Measurements from ENCODE around the gene ZFR2. TPM values are rescaled to one million over a fixed set of nuclear protein-coding genes. Genes with fewer than 3 reads are reported as not detected.

ZFR2 gene
- total RNA-seq, 1 donor from 2014 or later = not detected

DNA sequence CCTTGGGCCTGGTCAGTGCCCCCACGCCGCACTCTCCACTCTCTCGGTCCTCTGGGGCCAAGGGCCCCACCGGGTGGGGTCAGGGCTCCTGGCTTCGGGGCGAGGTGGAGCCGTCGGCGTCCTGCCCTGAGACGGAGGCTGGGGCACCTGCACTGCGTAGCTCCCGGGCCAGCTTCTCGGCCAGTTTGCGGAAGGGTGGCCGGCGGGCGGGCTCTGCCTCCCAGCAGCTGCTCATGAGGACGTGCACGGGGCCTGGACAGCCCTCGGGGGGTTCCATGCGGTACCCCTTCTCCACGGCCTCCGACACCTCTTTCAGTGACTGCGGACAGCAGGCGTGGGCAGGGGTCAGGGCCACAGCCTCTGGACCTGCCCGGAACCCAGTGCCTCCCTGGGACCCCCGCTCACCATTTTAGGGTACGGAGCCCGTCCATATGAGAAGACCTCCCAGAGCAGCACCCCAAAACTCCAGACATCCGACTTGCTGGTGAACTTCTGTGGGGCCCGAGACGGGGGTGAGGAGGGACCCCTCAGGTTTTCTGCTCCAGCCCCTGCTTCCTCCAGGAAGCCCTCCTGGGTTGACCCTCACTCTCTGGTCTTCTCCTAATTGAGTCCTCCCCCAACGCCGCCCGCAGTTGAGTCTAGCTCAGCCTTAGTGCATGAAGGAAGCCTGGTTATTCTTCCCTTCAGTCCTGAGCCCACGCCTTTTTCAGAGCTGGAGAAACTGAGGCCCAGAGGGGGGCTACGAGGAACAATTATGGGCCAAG is 90.6 kb downstream of the ZFR2 start:
- TF ChIP-seq POLR2AphosphoS5 (IDR thresholded peaks at IDR 0.05; ENCODE audit: insufficient read depth in 1 of 2, low read depth in 1 of 2) = no peak
- TF ChIP-seq, protein P1, sequence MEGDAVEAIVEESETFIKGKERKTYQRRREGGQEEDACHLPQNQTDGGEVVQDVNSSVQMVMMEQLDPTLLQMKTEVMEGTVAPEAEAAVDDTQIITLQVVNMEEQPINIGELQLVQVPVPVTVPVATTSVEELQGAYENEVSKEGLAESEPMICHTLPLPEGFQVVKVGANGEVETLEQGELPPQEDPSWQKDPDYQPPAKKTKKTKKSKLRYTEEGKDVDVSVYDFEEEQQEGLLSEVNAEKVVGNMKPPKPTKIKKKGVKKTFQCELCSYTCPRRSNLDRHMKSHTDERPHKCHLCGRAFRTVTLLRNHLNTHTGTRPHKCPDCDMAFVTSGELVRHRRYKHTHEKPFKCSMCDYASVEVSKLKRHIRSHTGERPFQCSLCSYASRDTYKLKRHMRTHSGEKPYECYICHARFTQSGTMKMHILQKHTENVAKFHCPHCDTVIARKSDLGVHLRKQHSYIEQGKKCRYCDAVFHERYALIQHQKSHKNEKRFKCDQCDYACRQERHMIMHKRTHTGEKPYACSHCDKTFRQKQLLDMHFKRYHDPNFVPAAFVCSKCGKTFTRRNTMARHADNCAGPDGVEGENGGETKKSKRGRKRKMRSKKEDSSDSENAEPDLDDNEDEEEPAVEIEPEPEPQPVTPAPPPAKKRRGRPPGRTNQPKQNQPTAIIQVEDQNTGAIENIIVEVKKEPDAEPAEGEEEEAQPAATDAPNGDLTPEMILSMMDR (IDR thresholded peaks at IDR 0.05) = no peak
- TF ChIP-seq POLR2A (IDR thresholded peaks at IDR 0.05) = no peak
- H3K4me3 ChIP-seq = no peak overlapping the region
- no peaks in the 10 kb centered on the region for H3K36me3 ChIP-seq
- intact Hi-C loops (cut with DNase I) = no loop called here
- H3K27ac ChIP-seq = no peak overlapping the region
- H3K27me3 ChIP-seq = no peaks in the 10 kb centered on the region
- H3K9me3 ChIP-seq = peaks cover 10% of the 10 kb centered on the region
- DNase-seq (ENCODE audit: extremely low spot score in 2 of 2) = peak in 1 of 2 donors; percentile 82
- H3K4me1 ChIP-seq = no peaks in the 10 kb centered on the region

DNA sequence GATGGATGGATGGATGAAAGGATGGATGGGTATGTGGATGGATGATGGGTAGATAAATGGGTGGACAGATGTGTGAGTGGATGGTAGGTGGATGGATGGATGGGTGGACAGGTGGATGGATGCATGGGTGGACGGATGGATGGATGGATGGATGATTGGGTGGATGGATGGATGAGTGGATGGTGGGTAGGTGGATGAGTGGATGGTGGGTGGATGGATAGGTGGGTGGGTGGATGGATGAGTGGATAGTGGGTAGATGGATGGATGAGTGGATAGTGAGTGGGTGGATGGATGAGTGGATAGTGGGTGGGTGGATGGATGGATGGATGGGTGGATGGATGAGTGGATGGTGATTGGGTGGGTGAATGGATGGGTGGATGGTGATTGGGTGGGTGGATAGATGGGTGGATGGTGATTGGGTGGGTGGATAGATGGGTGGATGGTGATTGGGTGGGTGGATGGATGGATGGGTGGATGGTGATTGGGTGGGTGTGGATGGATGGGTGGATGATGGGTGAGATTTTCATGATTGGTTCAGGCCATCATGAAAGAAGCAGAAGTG is 92.3 kb downstream of the ZFR2 start:
- Histone ChIP-seq H3K36me3 (no peaks in the 10 kb centered on the region), H3K4me1 (no peaks in the 10 kb centered on the region), H3K4me3 (no peak overlapping the region), H3K27me3 (no peaks in the 10 kb centered on the region), H3K27ac (no peak overlapping the region), H3K9me3 (peaks cover 4% of the 10 kb centered on the region)
- TF ChIP-seq, protein P1 (IDR thresholded peaks at IDR 0.05) = no peak
- no peak for TF ChIP-seq POLR2A (IDR thresholded peaks at IDR 0.05)
- no peak for TF ChIP-seq POLR2AphosphoS5 (IDR thresholded peaks at IDR 0.05; ENCODE audit: insufficient read depth in 1 of 2, low read depth in 1 of 2)
- intact Hi-C loops (cut with DNase I) = no loop called here
- DNase-seq (ENCODE audit: extremely low spot score in 2 of 2) = no peak

DNA sequence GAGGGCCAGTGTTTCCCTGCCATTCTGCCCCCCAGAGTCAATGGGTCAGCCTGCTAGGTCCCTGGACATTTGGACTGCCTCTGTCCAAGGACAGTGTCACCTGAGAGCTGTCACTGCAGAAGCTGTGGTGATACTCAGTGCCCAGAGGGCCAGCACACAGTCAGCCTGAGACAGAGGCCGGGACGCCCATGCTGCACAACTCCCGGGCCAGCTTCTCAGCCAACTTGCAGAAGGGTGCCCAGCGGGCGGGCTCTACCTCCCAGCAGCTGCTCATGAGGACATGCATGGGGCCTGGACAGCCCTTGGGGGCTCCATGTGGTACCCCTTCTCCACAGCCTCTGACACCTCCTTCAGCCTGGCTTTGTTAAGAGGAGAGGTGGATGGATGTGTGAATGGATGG is 93.0 kb downstream of the ZFR2 start:
- Histone ChIP-seq H3K27ac (no peak overlapping the region), H3K4me3 (no peak overlapping the region), H3K27me3 (no peaks in the 10 kb centered on the region), H3K4me1 (no peaks in the 10 kb centered on the region), H3K36me3 (no peaks in the 10 kb centered on the region), H3K9me3 (no peaks in the 10 kb centered on the region)
- intact Hi-C loops (cut with DNase I) = no loop called here
- DNase-seq (ENCODE audit: extremely low spot score in 2 of 2) = no peak
- TF ChIP-seq POLR2A (IDR thresholded peaks at IDR 0.05) (no peak), POLR2AphosphoS5 (IDR thresholded peaks at IDR 0.05; ENCODE audit: insufficient read depth in 1 of 2, low read depth in 1 of 2) (no peak)
- TF ChIP-seq, protein P1 (IDR thresholded peaks at IDR 0.05) = no peak

DNA sequence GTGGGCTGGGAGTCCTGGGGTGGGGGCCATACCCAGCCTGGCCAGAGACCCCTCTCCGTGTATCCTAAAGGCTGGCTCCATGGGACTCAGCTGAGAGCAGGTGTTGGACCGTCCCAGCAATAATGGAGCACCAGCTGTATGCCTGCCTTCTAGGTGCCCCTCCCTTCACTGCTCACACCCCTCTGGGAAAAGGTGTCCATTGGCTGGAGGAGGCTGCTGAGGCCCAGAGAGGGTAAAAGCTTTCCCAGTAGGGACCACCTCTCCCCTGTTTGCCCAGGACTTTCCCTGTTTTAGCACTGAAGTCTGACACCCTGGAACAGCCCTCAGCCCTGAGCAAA is 93.5 kb downstream of the ZFR2 start:
- no peak for DNase-seq (ENCODE audit: extremely low spot score in 2 of 2)
- intact Hi-C loops (cut with DNase I) = no loop called here
- no peak for TF ChIP-seq POLR2A (IDR thresholded peaks at IDR 0.05)
- no peak for TF ChIP-seq POLR2AphosphoS5 (IDR thresholded peaks at IDR 0.05; ENCODE audit: insufficient read depth in 1 of 2, low read depth in 1 of 2)
- TF ChIP-seq, protein P1 (IDR thresholded peaks at IDR 0.05) = no peak

More for the DNA sequence above, 93.5 kb downstream of the ZFR2 start:
- Histone ChIP-seq H3K4me1 (no peaks in the 10 kb centered on the region), H3K27me3 (no peaks in the 10 kb centered on the region), H3K9me3 (no peaks in the 10 kb centered on the region), H3K4me3 (no peak overlapping the region), H3K27ac (no peak overlapping the region), H3K36me3 (no peaks in the 10 kb centered on the region)
